Measurements from ENCODE around the gene PEX5L.
A peak's percentile ranks its signal among the peaks of the same experiment; 100 is the strongest.

The PEX5L gene

DNA sequence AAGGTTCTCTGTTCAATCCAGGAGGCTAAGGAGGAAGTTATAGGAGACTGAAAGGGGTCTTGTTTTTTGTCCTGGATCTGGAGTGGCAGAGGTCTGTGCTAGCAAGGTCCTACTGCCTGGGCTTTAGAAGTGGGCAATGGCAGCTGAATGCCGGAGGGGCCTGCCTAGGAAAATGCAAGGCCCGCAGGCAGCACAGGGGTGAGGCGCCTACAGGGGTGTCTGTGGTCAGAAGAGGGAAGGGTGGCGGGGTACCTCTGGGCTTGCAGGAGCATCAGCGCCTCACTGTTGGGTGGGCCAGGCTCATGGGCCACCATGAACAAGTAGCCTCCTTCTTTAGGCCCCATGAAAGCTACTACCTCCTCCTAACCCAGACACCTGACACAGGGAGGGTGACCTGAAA lies 175.4 kb downstream of the PEX5L start:
- DNase-seq (ENCODE audit: insufficient read length) = no peak
- FAIRE-seq = no peak
- TF ChIP-seq POLR2AphosphoS5 (IDR thresholded peaks at IDR 0.05; ENCODE audit: low read depth, low read length) = no peak
- TF ChIP-seq POLR2A (IDR thresholded peaks at IDR 0.05; ENCODE audit: low read depth, low read length) = no peak
- no peak for TF ChIP-seq TAF1 (IDR thresholded peaks at IDR 0.05; ENCODE audit: borderline replicate concordance, low read depth, low read length)

DNA sequence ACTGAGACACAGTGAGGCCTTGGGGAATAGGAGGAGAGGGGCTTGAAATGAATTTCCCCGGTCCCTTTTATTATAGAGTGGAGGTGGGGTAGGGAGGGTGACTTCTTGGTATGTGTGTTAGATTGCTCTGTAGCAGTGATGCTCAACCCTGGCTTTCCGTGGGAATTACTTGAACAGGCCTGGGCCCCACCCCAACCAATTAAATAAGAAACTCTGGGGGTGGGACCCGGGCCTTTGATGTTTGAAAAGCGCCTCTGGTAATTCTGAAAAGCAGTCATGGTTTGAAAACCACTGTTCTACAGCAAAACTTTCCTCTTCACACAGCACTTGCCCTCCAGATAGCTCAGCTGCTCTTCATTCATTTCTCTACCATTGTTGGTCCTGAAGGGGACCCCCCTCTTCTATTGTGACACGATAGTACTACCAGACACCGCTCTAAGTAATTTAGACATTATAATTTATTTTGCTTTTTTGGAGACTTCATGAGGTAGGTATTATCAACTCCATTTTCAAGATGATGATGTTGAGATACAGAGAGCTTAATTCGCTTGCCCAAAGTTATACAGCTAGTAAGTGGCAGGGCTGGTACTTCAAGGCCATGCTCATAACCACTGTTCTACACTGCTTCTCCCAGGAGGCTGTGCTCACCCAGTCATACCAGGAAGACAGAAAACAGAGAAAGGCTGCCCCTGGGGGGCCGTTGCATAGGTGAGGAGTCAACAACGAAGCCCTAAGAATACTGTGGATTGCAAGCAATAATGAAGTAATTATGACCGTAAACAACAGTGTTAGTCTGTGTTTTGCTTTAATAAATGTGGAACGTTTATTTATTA lies 176.2 kb downstream of the PEX5L start:
- no peak for DNase-seq (ENCODE audit: insufficient read length)
- TF ChIP-seq POLR2AphosphoS5 (IDR thresholded peaks at IDR 0.05; ENCODE audit: low read depth, low read length) (no peak), TAF1 (IDR thresholded peaks at IDR 0.05; ENCODE audit: borderline replicate concordance, low read depth, low read length) (no peak), POLR2A (IDR thresholded peaks at IDR 0.05; ENCODE audit: low read depth, low read length) (no peak)
- FAIRE-seq = peak; percentile 24

DNA sequence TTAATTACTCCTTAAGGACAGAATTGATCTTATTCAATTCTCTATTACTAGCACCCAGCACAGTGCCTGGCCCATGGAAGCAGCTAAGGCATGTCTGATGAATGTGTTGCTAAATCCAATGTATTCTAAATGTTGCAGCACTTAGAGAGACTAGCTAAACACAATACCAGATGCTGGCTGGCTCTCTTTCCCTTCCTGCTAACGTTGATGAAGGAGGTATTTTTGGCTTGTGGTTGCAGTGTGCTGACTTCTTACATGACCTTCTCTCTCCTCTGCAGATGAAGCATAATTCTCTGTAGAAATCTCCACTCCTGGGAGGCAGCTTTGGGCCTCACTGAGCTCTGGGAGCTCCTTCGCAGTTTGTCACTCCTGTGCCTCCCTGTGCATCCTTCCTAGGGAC lies 183.6 kb downstream of the PEX5L start:
- DNase-seq (ENCODE audit: insufficient read length) (no peak), FAIRE-seq (no peak)
- TF ChIP-seq POLR2A (IDR thresholded peaks at IDR 0.05; ENCODE audit: low read depth, low read length) (no peak), POLR2AphosphoS5 (IDR thresholded peaks at IDR 0.05; ENCODE audit: low read depth, low read length) (no peak), TAF1 (IDR thresholded peaks at IDR 0.05; ENCODE audit: borderline replicate concordance, low read depth, low read length) (no peak)

DNA sequence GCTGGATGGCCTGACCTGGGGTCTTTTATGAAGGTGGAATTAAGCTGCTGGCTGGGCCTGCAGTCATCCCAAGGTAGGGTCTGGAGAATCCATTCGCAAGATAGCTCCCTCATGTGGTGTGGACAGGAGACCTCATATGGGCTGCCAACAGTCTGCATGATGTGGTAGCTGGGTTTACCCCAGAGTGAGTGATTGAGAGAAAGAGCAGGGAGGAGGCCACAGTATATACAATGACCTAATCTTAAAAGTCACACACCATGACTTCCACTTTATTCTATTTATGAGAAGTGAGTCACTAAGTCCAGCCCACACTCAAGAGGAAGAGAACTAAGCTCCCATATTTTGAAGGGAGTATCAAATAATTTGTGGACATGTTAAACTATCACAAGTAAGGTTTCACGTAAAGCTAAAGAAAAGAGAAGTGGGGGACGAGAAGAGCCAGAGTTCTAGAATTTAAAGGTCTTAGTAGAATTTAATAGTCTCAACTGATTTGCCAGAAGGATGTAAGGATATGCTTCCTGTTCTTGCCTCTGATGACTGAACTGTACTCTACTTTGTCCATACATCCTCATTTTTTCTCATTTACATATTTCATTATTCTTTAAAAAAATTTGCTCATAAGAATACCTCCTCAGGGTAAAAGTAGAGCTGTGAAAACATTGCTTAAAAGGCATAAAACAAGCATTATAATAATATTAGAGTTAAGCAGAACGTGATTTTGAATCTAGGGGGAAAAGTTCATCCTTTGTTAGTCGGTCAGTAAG lies 184.4 kb downstream of the PEX5L start:
- DNase-seq (ENCODE audit: insufficient read length) (no peak), FAIRE-seq (peak; percentile 27)
- TF ChIP-seq TAF1 (IDR thresholded peaks at IDR 0.05; ENCODE audit: borderline replicate concordance, low read depth, low read length) = no peak
- no peak for TF ChIP-seq POLR2A (IDR thresholded peaks at IDR 0.05; ENCODE audit: low read depth, low read length)
- no peak for TF ChIP-seq POLR2AphosphoS5 (IDR thresholded peaks at IDR 0.05; ENCODE audit: low read depth, low read length)

DNA sequence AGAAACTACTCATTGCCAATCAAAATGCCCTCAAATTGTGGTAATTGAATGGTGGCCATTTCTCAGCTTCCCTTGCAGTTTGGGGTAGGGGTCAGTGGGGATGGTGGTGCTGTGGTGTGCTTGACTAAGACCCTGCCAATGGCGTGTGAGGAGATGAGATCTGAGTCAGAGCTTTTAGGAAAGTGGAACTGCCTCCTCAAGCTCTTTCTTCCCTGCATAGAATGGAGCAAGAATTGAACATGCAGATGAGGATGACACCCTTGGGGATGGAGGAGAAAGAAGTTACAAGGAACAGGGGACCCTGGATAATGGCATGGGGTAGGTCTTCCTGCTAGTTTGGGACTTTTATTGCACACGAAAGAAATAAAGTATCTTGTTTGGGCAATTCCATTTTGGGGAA lies 188.0 kb downstream of the PEX5L start:
- FAIRE-seq = no peak
- TF ChIP-seq POLR2A (IDR thresholded peaks at IDR 0.05; ENCODE audit: low read depth, low read length) = no peak
- DNase-seq (ENCODE audit: insufficient read length) = no peak

DNA sequence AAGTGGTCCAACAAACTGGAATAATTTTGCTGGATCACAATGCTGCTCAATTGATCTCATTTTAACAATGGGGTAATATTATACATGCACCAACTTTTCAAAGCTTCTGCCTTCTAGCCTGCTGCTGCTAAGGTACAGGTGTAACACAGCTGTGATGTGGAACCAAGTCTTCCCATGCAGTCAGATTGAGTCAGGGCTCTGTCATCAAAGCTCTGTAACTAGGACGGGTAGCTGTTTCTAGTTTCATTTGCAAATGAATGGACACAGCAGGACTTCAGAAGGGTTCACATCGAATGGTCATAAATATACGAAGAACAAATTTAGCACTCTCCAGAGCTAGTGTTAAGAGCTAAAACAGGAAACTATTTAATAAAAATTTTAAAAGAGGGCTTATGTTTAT lies 194.7 kb downstream of the PEX5L start:
- DNase-seq (ENCODE audit: insufficient read length) (no peak), FAIRE-seq (no peak)
- TF ChIP-seq TAF1 (IDR thresholded peaks at IDR 0.05; ENCODE audit: borderline replicate concordance, low read depth, low read length) (no peak), POLR2AphosphoS5 (IDR thresholded peaks at IDR 0.05; ENCODE audit: low read depth, low read length) (no peak), POLR2A (IDR thresholded peaks at IDR 0.05; ENCODE audit: low read depth, low read length) (no peak)

DNA sequence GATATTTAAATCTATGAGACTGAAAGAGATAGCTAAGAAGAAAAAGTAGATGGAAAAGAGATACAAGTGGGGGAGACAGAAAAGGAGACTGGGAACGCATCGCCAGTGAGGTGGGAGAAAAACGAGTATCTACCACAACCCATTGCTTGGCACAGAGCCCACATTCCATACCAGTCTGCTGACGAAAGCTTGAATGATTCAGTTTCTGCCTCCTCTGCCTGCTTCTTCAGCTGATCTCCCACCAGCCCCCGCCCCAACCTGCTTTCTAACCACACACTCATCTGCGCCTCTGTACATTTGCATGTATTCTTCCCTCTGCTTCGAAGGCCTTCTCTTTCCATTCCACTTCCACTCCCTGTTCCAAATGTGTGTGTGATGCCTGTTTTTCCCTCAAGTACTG lies 195.8 kb downstream of the PEX5L start:
- DNase-seq (ENCODE audit: insufficient read length) = no peak
- FAIRE-seq = no peak
- TF ChIP-seq POLR2AphosphoS5 (IDR thresholded peaks at IDR 0.05; ENCODE audit: low read depth, low read length) (no peak), POLR2A (IDR thresholded peaks at IDR 0.05; ENCODE audit: low read depth, low read length) (no peak), TAF1 (IDR thresholded peaks at IDR 0.05; ENCODE audit: borderline replicate concordance, low read depth, low read length) (no peak)

DNA sequence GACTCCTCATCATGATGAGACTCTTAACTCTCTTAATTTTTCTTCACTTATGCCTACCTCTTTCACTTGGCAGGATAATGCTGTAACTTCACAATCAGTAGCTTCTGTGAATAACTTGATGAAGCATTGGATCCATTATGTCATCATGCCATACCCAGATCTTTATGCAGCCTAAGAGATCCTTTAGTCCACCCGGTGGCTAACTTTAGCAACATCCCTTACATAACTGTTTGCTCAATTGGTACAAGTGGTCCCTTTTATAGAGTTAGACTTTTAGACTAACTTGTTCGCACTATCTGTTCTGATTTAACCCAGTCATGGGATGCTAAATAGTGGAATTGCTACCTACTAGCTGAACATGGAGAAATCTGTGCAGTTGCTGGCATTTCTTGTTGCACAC lies 199.4 kb downstream of the PEX5L start:
- no peak for DNase-seq (ENCODE audit: insufficient read length)
- no peak for FAIRE-seq
- TF ChIP-seq POLR2A (IDR thresholded peaks at IDR 0.05; ENCODE audit: low read depth, low read length) (no peak), TAF1 (IDR thresholded peaks at IDR 0.05; ENCODE audit: borderline replicate concordance, low read depth, low read length) (no peak), POLR2AphosphoS5 (IDR thresholded peaks at IDR 0.05; ENCODE audit: low read depth, low read length) (no peak)

DNA sequence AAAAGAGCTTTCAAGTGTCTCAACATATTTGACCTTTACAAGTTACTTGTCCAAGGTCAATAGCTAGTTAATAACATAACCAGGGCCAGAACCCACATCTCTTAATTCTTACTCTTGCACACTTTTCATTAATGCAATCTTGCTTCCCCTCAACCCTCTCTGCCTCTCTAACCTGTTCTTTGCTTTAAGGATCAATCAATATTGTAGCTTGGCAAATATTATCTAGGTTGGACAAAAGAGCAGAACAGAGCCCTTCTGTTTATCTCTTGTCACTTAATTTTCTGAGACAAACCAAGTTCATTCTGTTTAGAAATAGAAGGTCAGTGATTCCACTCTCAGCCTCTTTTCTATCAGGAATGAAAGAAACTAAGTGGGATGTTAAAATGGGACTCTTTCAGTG lies 203.4 kb downstream of the PEX5L start:
- TF ChIP-seq POLR2A (IDR thresholded peaks at IDR 0.05; ENCODE audit: low read depth, low read length) (no peak), POLR2AphosphoS5 (IDR thresholded peaks at IDR 0.05; ENCODE audit: low read depth, low read length) (no peak), TAF1 (IDR thresholded peaks at IDR 0.05; ENCODE audit: borderline replicate concordance, low read depth, low read length) (no peak)
- no peak for FAIRE-seq
- no peak for DNase-seq (ENCODE audit: insufficient read length)

DNA sequence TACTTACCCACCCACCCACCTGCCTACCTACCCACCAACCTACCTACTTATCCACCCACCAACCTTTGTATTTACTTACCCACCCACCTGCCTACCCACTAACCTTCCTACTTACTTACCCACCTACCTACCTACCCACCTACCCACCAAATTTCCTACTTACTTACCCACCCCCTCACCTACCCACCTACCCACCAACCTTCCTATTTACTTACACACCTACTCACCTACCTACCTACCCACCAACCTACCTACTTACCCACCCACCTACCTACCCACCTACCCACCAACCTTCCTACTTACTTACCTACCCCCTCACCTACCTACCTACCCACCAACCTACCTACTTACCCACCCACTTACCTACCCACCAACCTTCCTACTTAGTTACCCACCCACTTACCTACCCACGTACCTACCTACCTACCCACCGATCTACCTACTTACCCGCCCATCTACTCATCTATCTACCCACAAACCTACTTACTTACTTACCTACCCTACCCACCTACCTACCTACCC lies 204.3 kb downstream of the PEX5L start:
- DNase-seq (ENCODE audit: insufficient read length) (no peak), FAIRE-seq (no peak)
- TF ChIP-seq POLR2AphosphoS5 (IDR thresholded peaks at IDR 0.05; ENCODE audit: low read depth, low read length) (no peak), TAF1 (IDR thresholded peaks at IDR 0.05; ENCODE audit: borderline replicate concordance, low read depth, low read length) (no peak), POLR2A (IDR thresholded peaks at IDR 0.05; ENCODE audit: low read depth, low read length) (no peak)

DNA sequence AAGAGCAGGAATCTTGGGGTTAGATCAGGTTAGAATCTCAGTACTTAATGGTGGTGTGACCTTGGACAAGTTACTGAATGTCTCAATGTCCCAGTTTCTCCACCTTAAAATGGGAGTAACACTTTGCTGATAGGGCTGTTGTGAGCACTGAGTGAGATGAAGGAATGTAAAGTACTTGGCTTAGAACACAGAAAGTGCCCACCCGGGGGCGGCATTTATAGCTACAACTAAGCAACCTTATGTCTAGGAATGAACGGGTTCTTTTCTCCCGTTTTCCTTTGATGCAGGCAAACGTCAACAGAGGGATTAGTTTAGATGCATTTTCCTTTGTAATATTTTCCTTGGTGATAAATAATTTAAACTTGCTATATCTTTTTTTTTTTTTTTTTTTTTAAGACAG lies 207.3 kb downstream of the PEX5L start:
- DNase-seq (ENCODE audit: insufficient read length) (no peak), FAIRE-seq (no peak)
- TF ChIP-seq POLR2AphosphoS5 (IDR thresholded peaks at IDR 0.05; ENCODE audit: low read depth, low read length) (no peak), TAF1 (IDR thresholded peaks at IDR 0.05; ENCODE audit: borderline replicate concordance, low read depth, low read length) (no peak), POLR2A (IDR thresholded peaks at IDR 0.05; ENCODE audit: low read depth, low read length) (no peak)

DNA sequence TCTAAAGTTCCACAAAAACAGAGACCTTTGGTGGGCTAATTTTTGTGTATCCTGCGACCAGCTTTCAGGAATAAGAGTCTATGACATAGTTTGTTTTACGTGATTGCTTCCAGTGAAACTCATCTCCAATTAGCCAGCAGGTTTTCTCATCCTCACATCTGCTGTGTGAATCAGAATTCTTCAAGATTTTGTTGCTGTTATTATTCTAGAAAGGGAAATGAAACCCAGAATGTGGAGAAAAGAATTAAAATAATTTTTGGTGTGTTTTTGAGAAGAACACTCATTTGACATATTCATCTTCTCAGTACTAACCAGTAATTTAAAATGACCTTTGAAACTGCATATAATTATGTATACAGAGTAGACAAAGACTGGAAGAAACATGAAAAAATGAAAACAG lies 208.0 kb downstream of the PEX5L start:
- no peak for FAIRE-seq

More for the DNA sequence above, 208.0 kb downstream of the PEX5L start:
- no peak for TF ChIP-seq POLR2AphosphoS5 (IDR thresholded peaks at IDR 0.05; ENCODE audit: low read depth, low read length)
- TF ChIP-seq POLR2A (IDR thresholded peaks at IDR 0.05; ENCODE audit: low read depth, low read length) = no peak
- no peak for TF ChIP-seq TAF1 (IDR thresholded peaks at IDR 0.05; ENCODE audit: borderline replicate concordance, low read depth, low read length)
- DNase-seq (ENCODE audit: insufficient read length) = no peak
